ENCODE measurements around the gene CD27.

CD27 gene

DNA sequence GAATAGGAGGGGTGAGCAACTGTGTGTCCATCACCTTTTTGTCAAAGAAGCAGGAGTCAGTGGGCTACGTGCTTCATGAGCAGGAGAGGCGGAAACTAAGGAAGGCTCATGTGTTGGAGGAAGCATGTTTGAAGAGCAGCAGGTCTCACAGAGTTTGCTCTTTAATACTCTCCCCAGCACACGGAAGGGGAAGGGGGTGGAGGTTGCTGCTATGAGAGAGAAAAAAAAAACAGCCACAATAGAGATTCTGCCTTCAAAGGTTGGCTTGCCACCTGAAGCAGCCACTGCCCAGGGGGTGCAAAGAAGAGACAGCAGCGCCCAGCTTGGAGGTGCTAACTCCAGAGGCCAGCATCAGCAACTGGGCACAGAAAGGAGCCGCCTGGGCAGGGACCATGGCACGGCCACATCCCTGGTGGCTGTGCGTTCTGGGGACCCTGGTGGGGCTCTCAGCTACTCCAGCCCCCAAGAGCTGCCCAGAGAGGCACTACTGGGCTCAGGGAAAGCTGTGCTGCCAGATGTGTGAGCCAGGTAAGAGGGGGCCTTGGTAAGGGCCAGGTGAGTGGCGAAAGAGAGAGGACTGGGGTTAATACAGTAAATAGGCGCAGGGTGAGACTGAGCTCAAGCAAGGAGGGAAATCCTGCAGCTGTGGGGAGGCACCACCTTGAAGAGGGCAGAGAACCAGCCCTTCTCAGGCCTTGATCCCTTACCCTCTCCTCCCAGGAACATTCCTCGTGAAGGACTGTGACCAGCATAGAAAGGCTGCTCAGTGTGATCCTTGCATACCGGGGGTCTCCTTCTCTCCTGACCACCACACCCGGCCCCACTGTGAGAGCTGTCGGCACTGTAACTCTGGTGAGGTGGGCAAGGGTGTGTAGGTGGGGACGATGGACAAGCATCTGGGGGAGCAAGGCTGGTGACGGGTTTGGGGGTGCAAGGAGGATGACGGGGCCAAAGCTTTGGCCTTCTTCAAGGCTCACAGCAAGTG lies at the start of gene CD27:
Gene CD27, plus strand, starts transcription at position 252 of the 985 bp plus-strand sequence. Its CDS starts 141 bp downstream, at position 393.
- DNase-seq (ENCODE audit: low read depth) = no peak
- H3K4me3 ChIP-seq (ENCODE audit: low read length) = no peak within 1 kb of the TSS
- TF ChIP-seq, protein P1, sequence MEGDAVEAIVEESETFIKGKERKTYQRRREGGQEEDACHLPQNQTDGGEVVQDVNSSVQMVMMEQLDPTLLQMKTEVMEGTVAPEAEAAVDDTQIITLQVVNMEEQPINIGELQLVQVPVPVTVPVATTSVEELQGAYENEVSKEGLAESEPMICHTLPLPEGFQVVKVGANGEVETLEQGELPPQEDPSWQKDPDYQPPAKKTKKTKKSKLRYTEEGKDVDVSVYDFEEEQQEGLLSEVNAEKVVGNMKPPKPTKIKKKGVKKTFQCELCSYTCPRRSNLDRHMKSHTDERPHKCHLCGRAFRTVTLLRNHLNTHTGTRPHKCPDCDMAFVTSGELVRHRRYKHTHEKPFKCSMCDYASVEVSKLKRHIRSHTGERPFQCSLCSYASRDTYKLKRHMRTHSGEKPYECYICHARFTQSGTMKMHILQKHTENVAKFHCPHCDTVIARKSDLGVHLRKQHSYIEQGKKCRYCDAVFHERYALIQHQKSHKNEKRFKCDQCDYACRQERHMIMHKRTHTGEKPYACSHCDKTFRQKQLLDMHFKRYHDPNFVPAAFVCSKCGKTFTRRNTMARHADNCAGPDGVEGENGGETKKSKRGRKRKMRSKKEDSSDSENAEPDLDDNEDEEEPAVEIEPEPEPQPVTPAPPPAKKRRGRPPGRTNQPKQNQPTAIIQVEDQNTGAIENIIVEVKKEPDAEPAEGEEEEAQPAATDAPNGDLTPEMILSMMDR (conservative IDR thresholded peaks at IDR 0.05; ENCODE audit: low read length) = no peak

DNA sequence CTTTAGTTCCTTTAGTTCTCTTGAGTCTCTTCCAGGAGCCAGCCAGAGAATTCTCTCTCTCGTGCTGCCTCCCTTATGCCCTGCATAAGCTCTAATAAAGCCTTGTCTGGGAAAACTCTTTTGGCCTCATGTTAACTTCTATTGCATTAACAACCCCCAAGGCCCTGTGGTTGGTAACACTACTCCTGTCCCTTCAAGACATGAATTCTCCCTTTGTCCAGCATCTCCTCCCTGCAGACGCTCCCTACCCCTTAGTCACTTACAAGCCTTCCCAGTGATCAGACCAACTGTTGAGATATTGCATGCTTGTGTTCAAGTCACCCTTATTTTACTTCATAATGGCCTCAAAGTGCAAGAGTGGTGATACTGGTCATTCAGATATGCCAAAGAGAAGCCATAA lies 48.7 kb upstream of the CD27 start:
- peak; percentile 23 for DNase-seq (ENCODE audit: low read depth)
- H3K4me3 ChIP-seq (ENCODE audit: low read length) = no peak overlapping the region
- TF ChIP-seq, protein P1 (conservative IDR thresholded peaks at IDR 0.05; ENCODE audit: low read length) = no peak

DNA sequence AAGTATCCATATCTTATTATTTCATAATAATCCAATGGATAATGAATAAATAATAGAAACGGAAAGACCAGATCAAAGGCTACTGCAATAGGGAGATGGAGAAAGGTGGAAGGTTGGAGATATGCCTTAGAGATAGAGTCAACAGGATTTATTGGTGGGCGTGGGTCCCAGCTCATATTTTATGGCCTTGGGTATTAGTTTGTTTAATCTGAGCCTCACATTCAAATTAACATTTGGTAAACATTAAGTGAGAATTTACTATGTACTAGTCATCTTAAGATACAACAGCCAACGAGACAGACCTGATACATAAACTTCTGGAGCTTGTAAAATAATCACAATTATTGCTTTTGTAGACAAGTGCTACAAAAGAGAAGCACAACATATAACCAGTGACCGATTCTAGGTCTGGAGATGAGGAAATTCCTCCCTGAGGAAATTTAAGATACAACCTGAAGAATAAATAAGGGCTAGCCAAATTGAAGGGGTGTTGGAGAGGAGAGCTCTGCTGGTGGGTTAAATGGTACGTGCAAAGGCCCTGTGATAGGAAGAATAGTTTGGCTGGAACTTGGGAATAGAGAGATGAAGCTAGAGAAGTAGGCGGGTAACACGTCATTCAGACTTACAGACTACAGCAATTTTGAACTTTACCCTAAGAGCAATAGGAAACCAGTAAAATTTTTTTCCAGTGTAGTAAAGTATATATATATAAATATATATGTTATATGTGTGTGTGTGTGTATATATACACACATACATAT lies 44.7 kb upstream of the CD27 start:
- H3K4me3 ChIP-seq (ENCODE audit: low read length) = no peak overlapping the region
- TF ChIP-seq, protein P1 (conservative IDR thresholded peaks at IDR 0.05; ENCODE audit: low read length) = no peak
- DNase-seq (ENCODE audit: low read depth) = no peak

GRCh38 chr12:6404390-6404789 lies 40.4 kb upstream of the CD27 start:
- H3K4me3 ChIP-seq (ENCODE audit: low read length) = no peak overlapping the region
- DNase-seq (ENCODE audit: low read depth) = no peak
- TF ChIP-seq, protein P1 (conservative IDR thresholded peaks at IDR 0.05; ENCODE audit: low read length) = no peak

DNA sequence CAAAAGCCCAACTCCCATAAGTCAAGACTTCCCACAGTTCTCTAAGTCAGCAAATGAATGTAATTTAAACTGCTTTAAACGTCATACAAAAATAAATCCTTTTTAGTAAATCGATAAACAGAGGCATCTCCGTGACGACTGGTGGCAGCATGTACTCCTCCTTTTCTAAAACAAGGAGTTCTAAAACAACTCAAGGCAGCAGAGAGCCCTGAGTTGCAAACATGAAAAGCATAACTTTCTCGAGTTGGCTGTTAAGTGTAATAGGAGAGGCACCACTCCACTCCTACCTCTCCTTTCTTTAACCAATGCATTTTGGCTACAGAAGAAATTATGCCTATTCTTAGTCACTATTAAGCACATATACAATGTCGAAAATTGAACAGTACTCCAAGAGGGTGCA lies 38.8 kb upstream of the CD27 start:
- no peak for DNase-seq (ENCODE audit: low read depth)
- TF ChIP-seq, protein P1 (conservative IDR thresholded peaks at IDR 0.05; ENCODE audit: low read length) = no peak

DNA sequence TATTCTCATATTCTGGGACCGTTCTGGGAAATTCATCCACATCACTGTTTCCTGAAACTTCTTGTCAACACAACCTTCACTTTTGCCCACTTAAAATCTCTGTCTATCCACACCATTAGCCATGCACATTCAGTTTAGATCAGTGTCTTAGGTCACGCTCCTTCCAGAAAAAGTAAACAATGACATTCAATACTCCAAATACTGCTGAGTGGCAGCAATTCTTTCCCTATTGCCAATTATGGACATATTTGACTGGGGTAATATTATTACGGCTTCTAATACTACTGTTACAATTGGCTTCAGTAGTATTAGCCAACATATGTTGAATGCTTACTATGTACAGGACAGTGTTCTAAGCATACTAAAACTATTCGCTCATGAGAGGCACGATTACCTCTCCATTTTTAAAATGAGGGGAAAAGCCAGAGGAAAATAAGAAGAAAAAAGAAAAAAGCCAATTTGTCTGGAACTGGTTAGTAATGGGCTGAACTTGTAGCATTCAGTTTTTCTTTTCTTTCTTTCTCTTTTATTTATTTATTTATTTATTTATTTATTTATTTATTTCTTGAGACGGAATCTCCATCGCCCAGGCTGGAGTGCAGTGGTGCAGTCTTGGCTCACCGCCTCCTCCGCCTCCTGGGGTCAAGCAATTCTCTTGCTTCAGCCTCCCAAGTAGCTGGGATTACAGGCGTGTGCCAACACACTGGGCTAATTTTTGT lies 37.4 kb upstream of the CD27 start:
- H3K4me3 ChIP-seq (ENCODE audit: low read length) = no peak overlapping the region
- DNase-seq (ENCODE audit: low read depth) = no peak
- TF ChIP-seq, protein P1 (conservative IDR thresholded peaks at IDR 0.05; ENCODE audit: low read length) = no peak

More for the DNA sequence above, 38.8 kb upstream of the CD27 start:
- no peak overlapping the region for H3K4me3 ChIP-seq (ENCODE audit: low read length)

Data from AG10803 (cell line).